PC-9 (cell line): ENCODE measurements around the gene UBR1.

ENCODE experiments used
- EZH2 ChIP-seq: fragments of 200-600 bp; sonication (generic); IDR thresholded peaks from 2 replicates; pipeline ENCODE4 v1.8.0; 2017; ENCODE audit warnings: antibody characterized with exemption, low read depth
- TF ChIP-seq, protein P1 (sequence below): fragments of 200-600 bp; sonication (generic); conservative IDR thresholded peaks from 2 replicates; pipeline ENCODE4 v1.6.1; 2017; ENCODE audit warnings: mixed run types, antibody characterized with exemption, mild to moderate bottlenecking, moderate library complexity

DNA sequence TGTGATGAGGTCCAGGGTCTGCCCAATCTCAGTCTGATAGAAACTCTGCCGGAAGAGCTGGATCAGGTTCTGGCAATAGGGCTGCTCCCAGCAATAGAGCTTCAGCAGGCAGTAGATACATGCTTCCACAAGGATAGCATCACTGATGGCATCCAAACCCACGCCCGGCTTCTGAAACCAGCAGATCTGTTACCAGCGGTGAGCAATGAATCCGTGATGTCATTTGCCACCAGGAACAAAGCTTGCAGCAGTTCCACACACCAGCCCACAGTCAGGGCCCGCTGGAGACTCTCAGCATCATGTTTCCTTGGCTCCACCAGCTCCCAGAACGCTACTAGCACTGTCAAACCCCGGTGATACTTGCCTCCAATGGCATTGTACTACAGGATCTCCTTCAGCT is 166.0 kb downstream of the UBR1 start:
- TF ChIP-seq, protein P1, sequence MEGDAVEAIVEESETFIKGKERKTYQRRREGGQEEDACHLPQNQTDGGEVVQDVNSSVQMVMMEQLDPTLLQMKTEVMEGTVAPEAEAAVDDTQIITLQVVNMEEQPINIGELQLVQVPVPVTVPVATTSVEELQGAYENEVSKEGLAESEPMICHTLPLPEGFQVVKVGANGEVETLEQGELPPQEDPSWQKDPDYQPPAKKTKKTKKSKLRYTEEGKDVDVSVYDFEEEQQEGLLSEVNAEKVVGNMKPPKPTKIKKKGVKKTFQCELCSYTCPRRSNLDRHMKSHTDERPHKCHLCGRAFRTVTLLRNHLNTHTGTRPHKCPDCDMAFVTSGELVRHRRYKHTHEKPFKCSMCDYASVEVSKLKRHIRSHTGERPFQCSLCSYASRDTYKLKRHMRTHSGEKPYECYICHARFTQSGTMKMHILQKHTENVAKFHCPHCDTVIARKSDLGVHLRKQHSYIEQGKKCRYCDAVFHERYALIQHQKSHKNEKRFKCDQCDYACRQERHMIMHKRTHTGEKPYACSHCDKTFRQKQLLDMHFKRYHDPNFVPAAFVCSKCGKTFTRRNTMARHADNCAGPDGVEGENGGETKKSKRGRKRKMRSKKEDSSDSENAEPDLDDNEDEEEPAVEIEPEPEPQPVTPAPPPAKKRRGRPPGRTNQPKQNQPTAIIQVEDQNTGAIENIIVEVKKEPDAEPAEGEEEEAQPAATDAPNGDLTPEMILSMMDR: no peak
- no peak for TF ChIP-seq EZH2
